Measurements from ENCODE around the gene ST6GALNAC1. TPM values are rescaled to one million over a fixed set of nuclear protein-coding genes. Genes with fewer than 3 reads are reported as not detected.

The ST6GALNAC1 gene
- total and polyA plus RNA-seq, 2 donors from 2014 or later, result 0.31 TPM; not detected in 1

DNA sequence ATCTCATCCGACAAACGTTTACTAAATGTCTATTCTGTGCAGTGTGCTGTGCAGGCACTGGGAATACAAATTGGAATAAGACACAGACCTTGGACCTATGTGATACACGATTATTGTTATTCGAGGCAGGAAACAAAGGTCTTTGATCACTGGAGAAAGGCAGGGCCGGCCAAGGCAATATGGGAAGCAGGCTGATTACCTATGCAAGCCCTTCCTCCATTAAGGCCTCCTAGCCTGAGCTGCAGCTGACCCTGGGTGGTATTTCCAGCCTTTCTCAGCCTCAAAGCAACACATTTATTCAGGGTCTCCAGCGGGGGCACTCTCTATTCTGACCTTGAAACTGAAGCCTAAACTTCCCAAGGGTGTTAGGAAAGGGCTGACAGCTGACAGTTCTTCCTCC is 13.4 kb downstream of the ST6GALNAC1 start:
- no peak for FAIRE-seq
- no peak for TF ChIP-seq CTCF (IDR thresholded peaks at IDR 0.05; ENCODE audit: borderline replicate concordance, extremely low read depth, insufficient read depth)
- Histone ChIP-seq H3K9me3 (ENCODE audit: control insufficient read depth in 2 of 3, insufficient read depth in 1 of 3, low read length in 3 of 3) (no peaks in the 10 kb centered on the region), H3K27ac (ENCODE audit: low read depth in 2 of 2, low read length in 2 of 2) (no peak overlapping the region), H3K4me3 (ENCODE audit: low read length in 3 of 3) (no peak overlapping the region), H3K4me1 (ENCODE audit: control insufficient read depth in 2 of 3, insufficient read depth in 2 of 3, low read depth in 1 of 3, low read length in 3 of 3) (no peaks in the 10 kb centered on the region), H3K27me3 (ENCODE audit: control insufficient read depth, insufficient read depth, low read length) (no peaks in the 10 kb centered on the region), H3K36me3 (ENCODE audit: control insufficient read depth in 2 of 3, insufficient read depth in 3 of 3, low read length in 3 of 3) (no peaks in the 10 kb centered on the region), H3K9ac (ENCODE audit: low read length in 3 of 3) (no peak overlapping the region)
- peak in 3 of 5 donors; percentile 28 to 45 (median 38) for DNase-seq
- intact Hi-C loops (cut with DNase I), result no loop called here

GRCh38 chr17:76627510-76627909 is 16.0 kb downstream of the ST6GALNAC1 start:
- H3K27me3 ChIP-seq (ENCODE audit: control insufficient read depth, insufficient read depth, low read length), result no peaks in the 10 kb centered on the region
- H3K9me3 ChIP-seq (ENCODE audit: control insufficient read depth in 2 of 3, insufficient read depth in 1 of 3, low read length in 3 of 3), result no peaks in the 10 kb centered on the region
- H3K4me3 ChIP-seq (ENCODE audit: low read length in 3 of 3), result no peak overlapping the region
- H3K9ac ChIP-seq (ENCODE audit: low read length in 3 of 3), result no peak overlapping the region
- peaks cover 0 to 7% (median 3%) of the 10 kb centered on the region in 3 donors for H3K4me1 ChIP-seq (ENCODE audit: control insufficient read depth in 2 of 3, insufficient read depth in 2 of 3, low read depth in 1 of 3, low read length in 3 of 3)
- FAIRE-seq (no peak), DNase-seq (no peak)
- no peaks in the 10 kb centered on the region for H3K36me3 ChIP-seq (ENCODE audit: control insufficient read depth in 2 of 3, insufficient read depth in 3 of 3, low read length in 3 of 3)
- no peak overlapping the region for H3K27ac ChIP-seq (ENCODE audit: low read depth in 2 of 2, low read length in 2 of 2)
- intact Hi-C loops (cut with DNase I), result no loop called here
- TF ChIP-seq CTCF (IDR thresholded peaks at IDR 0.05; ENCODE audit: borderline replicate concordance, extremely low read depth, insufficient read depth), result no peak

DNA sequence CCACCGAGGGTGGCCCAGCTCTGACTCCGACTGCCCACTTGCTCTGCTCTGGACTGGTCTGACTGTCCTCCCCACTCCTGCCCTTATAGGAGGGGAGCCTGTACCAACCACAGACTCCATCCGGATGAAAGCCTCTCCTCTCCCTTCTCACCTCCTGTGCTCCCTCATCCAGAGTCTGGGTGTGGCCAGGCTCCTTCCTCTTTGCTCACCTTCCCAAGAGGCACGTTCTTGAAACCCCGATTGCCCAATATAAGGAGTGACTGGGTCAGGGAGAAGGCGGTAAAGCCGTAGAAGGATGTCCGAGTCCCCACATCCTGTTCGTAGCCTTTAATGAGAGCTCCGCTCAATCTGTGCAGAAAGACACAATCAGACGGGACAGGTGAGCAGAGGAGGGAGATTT is 17.1 kb downstream of the ST6GALNAC1 start:
- peaks cover 0 to 7% (median 3%) of the 10 kb centered on the region in 3 donors for H3K4me1 ChIP-seq (ENCODE audit: control insufficient read depth in 2 of 3, insufficient read depth in 2 of 3, low read depth in 1 of 3, low read length in 3 of 3)
- intact Hi-C loops (cut with DNase I), result no loop called here
- no peaks in the 10 kb centered on the region for H3K9me3 ChIP-seq (ENCODE audit: control insufficient read depth in 2 of 3, insufficient read depth in 1 of 3, low read length in 3 of 3)
- FAIRE-seq, result no peak
- H3K36me3 ChIP-seq (ENCODE audit: control insufficient read depth in 2 of 3, insufficient read depth in 3 of 3, low read length in 3 of 3), result no peaks in the 10 kb centered on the region
- no peak overlapping the region for H3K9ac ChIP-seq (ENCODE audit: low read length in 3 of 3)
- TF ChIP-seq CTCF (IDR thresholded peaks at IDR 0.05; ENCODE audit: borderline replicate concordance, extremely low read depth, insufficient read depth), result no peak
- no peak for DNase-seq
- no peaks in the 10 kb centered on the region for H3K27me3 ChIP-seq (ENCODE audit: control insufficient read depth, insufficient read depth, low read length)
- no peak overlapping the region for H3K27ac ChIP-seq (ENCODE audit: low read depth in 2 of 2, low read length in 2 of 2)
- no peak overlapping the region for H3K4me3 ChIP-seq (ENCODE audit: low read length in 3 of 3)

DNA sequence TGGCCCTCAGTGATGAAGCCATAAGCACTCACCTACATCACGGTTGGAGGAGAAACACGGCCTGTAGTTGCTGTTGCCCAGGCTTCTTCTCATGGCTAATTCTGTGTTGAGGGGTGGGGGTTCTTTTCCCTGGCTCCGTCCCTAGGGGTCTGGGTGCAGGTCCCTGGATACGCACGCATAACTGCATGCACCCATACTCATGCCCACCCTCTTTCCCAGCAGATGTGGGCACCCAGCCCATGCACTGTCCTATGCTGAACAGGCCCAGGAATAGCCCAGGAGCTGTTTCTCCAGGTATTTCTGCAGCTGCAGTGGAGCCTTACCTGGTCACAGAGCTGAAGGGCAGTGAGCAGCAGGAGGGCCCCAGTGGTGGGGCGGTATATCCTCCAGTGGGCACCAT is 18.1 kb downstream of the ST6GALNAC1 start:
- Histone ChIP-seq H3K27me3 (ENCODE audit: control insufficient read depth, insufficient read depth, low read length) (no peaks in the 10 kb centered on the region), H3K27ac (ENCODE audit: low read depth in 2 of 2, low read length in 2 of 2) (no peak overlapping the region), H3K36me3 (ENCODE audit: control insufficient read depth in 2 of 3, insufficient read depth in 3 of 3, low read length in 3 of 3) (no peaks in the 10 kb centered on the region), H3K9me3 (ENCODE audit: control insufficient read depth in 2 of 3, insufficient read depth in 1 of 3, low read length in 3 of 3) (no peaks in the 10 kb centered on the region), H3K4me3 (ENCODE audit: low read length in 3 of 3) (no peak overlapping the region), H3K4me1 (ENCODE audit: control insufficient read depth in 2 of 3, insufficient read depth in 2 of 3, low read depth in 1 of 3, low read length in 3 of 3) (peaks cover 0 to 7% (median 3%) of the 10 kb centered on the region in 3 donors), H3K9ac (ENCODE audit: low read length in 3 of 3) (no peak overlapping the region)
- no peak for TF ChIP-seq CTCF (IDR thresholded peaks at IDR 0.05; ENCODE audit: borderline replicate concordance, extremely low read depth, insufficient read depth)
- FAIRE-seq (no peak), DNase-seq (no peak)
- intact Hi-C loops (cut with DNase I), result no loop called here
